ENCODE results near the gene CXCL3. TPM values are rescaled to one million over a fixed set of nuclear protein-coding genes. Genes with fewer than 3 reads are reported as not detected.
"Not testable (repeated sequence)": the region's sequence is repeated elsewhere in the genome, so short reads cannot be mapped to it uniquely, and the experiment has no call there.

CXCL3 gene
- 1.3 and 2.4 TPM in 2 replicates for total RNA-seq (2014; rRNA removed; shearing (Covaris generic))

DNA sequence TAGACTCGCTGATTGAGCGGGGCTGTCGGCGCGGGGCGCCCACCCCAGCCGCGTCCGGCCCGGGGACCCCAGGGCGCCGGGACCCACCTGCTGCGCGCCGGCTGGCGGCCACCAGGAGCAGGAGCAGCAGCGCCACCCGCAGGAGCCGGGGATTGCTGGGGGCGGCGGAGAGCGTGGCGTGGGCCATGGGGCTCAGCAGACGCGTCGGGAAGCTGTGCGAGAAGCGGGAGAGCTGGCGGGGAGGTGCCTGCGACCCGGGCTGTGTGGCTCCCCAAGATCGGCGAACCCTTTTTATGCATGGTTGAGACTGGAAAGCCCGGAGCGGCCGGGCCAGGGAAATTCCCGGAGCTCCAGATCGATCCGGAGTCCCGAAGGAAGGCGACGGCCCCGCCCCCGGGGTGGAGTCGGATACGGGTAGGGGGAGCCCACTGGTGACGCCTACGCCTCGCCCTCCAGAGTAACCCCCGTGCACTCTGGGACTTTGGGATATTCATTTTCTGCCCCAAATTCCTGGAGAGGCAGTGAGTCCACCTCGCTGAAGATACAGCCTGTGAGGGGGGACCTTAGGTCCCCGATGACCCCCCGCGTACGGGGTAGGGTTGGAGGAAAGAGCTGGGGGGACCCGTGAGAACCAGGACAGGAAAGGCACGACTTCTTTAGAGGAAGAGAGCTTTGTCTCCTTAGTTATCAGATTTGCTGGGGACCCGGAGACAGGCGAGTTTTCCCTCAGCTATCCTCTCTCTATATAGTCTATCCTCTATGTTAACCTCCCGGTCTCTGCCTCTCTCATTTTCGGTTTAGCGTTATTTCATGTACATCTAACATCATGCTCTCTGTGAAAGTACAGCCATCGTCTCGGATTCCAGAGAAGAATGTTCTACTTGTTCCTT lies at the start of gene CXCL3:
Gene CXCL3, minus strand, starts transcription at position 265 of the 890 bp plus-strand sequence. Its CDS starts 78 bp downstream, at position 187.
- H3K27ac ChIP-seq, result peak within 1 kb of the TSS; percentile 63
- no peaks in the 10 kb centered on the region for H3K27me3 ChIP-seq
- H3K4me1 ChIP-seq, result peaks cover 14% of the 10 kb centered on the region
- no peaks in the 10 kb centered on the region for H3K36me3 ChIP-seq
- no peaks in the 10 kb centered on the region for H3K9me3 ChIP-seq (replicated peaks)
- H3K4me3 ChIP-seq, result peak within 1 kb of the TSS; percentile 89
- DNase-seq, result peak; percentile 80 to 83

DNA sequence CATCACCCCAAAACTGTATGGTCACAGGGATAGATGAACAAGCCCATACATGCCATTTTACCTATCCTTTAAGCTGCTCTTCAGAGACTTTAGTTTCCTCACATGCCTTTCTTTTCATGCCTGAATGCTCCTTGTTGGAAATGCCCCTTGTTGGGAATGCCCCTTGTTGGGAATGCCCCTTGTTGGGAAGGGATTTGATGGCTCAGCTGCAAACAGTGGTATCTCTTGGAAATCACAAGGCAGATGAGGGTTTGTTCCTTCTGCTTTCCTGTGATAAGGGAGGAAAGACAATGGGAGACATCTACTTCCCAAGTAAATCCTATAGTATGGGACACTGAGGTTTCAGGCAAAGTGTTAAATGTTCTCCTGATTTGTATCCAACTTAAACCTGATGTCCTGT lies 49.0 kb upstream of the CXCL3 start:
- Histone ChIP-seq H3K27me3 (no peaks in the 10 kb centered on the region), H3K4me3 (no peak overlapping the region), H3K9me3 (replicated peaks) (no peaks in the 10 kb centered on the region), H3K36me3 (no peaks in the 10 kb centered on the region), H3K27ac (no peak overlapping the region), H3K4me1 (no peaks in the 10 kb centered on the region)
- no peak for DNase-seq

DNA sequence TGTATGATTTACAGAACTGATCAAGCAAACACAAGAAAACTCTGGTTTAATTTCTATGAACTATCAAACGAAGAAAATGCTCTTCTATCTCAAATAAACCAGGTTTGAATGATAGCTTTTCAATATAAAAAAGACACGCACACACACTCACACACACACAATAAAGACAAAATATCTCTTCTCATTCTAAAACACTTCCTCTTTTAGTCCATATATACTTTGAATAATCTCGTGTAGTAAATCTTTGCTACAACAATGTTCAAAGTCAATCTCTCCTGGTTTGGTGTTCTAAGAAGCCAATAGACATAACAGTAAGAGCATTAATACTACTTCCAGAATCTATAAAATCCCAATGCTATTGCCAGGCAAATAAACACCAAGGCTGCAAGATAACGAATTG lies 47.2 kb upstream of the CXCL3 start:
- Histone ChIP-seq H3K27ac (no peak overlapping the region), H3K36me3 (no peaks in the 10 kb centered on the region), H3K4me1 (no peaks in the 10 kb centered on the region), H3K9me3 (replicated peaks) (no peaks in the 10 kb centered on the region), H3K4me3 (no peak overlapping the region), H3K27me3 (no peaks in the 10 kb centered on the region)
- DNase-seq, result no peak

DNA sequence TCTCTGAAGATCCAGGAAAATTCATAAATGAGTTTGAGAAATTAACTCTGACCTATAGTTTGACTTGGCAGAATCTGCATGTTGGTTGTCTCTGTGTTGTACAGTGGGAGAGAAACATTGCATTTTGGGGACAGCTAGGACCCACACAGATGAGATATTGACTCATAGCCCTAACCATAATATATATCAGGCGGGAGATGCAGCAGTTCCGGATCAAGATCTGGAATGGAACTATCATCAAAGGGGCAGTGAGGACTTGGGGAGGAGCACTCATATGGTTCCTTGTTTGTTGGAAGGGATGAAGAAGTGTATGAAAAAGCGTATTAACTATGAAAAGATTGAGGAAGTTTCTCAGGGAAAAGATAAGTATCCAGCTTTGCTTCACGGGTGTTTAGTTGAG lies 46.5 kb upstream of the CXCL3 start:
- no peak overlapping the region for H3K4me3 ChIP-seq
- H3K9me3 ChIP-seq (replicated peaks), result no peaks in the 10 kb centered on the region
- H3K4me1 ChIP-seq, result no peaks in the 10 kb centered on the region
- H3K27me3 ChIP-seq, result no peaks in the 10 kb centered on the region
- H3K36me3 ChIP-seq, result no peaks in the 10 kb centered on the region
- no peak overlapping the region for H3K27ac ChIP-seq
- DNase-seq, result no peak

DNA sequence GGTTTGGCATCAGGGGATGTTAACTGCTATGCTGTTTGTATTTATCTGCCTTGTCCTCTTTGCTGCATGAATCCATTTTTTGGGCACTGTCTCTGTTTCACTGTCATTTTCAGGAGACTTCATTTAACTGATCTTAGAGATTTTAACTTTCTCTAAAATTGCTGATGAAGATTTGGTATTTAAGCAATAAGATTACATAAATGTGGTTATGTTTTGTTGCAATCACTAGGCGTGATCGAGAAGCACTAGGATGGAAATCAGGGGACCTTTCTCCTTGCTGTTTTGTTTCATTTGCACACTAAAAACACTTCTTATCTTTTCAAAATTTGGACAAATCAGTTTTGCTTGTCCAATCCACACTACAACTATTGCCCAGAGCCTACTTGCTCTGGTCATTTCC lies 45.1 kb upstream of the CXCL3 start:
- Histone ChIP-seq H3K9me3 (replicated peaks) (no peaks in the 10 kb centered on the region), H3K4me1 (no peaks in the 10 kb centered on the region), H3K4me3 (no peak overlapping the region), H3K36me3 (no peaks in the 10 kb centered on the region), H3K27me3 (no peaks in the 10 kb centered on the region), H3K27ac (no peak overlapping the region)
- DNase-seq, result no peak

DNA sequence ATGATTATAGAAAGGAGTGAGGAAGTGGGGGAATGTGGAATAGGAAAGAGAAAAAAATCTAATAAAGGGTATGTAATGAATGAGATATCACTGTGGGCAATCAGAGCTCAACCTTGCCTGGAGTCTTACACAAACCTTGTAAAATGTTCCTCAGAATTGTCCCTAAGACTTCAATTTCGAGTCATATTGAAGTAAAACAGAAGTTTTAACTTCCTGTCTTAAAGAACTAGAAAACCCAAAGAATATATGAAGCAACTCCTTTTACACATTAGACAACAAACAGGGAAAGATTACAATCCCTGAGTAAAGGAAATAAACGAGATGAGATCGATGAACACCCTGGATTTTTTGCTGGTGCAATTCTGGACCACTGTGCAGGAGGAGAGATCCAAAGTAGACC lies 42.5 kb upstream of the CXCL3 start:
- Histone ChIP-seq H3K27ac (no peak overlapping the region), H3K4me1 (no peaks in the 10 kb centered on the region), H3K36me3 (no peaks in the 10 kb centered on the region), H3K27me3 (no peaks in the 10 kb centered on the region; the same call in 1 of the 2 replicates), H3K9me3 (replicated peaks) (no peaks in the 10 kb centered on the region), H3K4me3 (no peak overlapping the region)
- DNase-seq, result no peak

DNA sequence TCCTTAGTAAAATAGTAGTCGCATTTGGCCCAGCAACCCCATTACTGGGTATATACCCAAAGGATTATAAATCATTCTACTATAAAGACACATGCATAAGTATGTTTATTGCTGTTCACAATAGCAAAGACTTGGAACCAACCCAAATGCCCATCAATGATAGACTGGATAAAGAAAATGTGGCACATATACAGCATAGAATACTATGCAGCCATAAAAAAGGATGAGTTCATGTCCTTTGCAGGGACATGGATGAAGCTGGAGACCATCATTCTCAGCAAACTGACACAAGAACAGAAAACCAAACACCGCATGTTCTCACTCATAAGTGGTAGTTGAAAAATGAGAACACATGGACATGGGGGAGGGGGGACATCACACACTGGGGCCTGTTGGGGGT lies 41.9 kb upstream of the CXCL3 start:
- H3K27ac ChIP-seq; H3K4me3 ChIP-seq; H3K36me3 ChIP-seq; H3K9me3 ChIP-seq (replicated peaks); H3K4me1 ChIP-seq; H3K27me3 ChIP-seq; DNase-seq: not testable (repeated sequence)

DNA sequence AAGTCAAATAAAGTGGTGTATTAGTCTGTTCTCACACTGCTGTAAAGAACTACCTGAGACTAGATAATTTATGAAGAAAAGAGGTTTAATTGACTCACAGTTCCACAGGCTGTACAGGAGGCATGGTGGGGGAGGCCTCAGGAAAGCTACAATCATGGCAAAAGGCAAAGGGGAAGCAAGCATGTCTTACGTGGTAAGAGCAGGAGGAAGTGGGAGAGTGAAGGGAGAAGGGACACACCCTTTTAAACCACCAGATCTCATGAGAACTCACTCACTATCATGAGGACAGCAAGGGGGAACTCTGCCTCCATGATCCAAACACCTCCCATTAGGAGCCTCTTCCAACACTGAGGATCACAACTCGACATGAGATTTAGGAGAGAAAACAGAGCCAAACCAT lies 40.5 kb upstream of the CXCL3 start:
- not testable (repeated sequence) for H3K27ac ChIP-seq; H3K4me3 ChIP-seq; DNase-seq; H3K4me1 ChIP-seq; H3K36me3 ChIP-seq; H3K9me3 ChIP-seq (replicated peaks); H3K27me3 ChIP-seq

DNA sequence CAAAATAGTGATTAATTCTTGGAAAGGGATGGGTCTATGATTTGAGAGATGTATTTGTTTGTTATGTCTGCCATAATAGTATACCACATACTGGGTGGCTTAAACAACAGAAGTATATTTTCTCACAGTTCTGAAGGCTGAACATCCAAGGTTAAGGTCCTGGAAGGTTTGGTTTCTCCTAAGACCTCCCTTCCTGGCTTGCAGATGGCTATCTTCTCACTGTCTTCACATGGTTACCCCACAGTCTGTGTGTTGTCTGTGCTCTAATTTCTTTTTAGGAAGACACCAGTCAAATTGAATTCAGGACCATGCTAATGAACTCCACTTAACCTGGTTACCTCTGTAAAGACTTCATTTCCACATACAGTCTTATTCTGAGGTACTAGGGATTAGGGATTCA lies 34.9 kb upstream of the CXCL3 start:
- Histone ChIP-seq H3K9me3 (replicated peaks) (no peaks in the 10 kb centered on the region), H3K27ac (no peak overlapping the region), H3K27me3 (no peaks in the 10 kb centered on the region; the same call in 1 of the 2 replicates), H3K4me1 (no peaks in the 10 kb centered on the region), H3K36me3 (no peaks in the 10 kb centered on the region), H3K4me3 (no peak overlapping the region)
- DNase-seq, result no peak

DNA sequence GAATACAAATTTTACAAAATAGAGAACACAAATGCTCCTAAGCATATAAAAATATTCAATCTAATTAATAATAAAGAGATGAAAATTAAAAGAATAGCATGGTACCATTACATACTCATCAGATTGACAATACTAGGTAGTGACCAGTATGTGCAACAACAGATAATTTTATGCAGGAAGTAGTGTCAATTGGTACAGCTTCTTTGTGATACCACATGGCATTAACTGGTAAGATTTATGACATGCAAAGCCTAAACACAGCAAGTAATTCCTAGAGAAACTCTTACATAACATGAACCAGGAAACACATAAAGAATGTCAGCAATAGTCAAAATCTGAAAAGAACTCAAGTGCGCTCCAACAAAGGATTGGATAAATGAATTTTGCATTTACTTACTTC lies 34.2 kb upstream of the CXCL3 start:
- H3K27me3 ChIP-seq, result no peaks in the 10 kb centered on the region
- DNase-seq, result no peak
- no peak overlapping the region for H3K27ac ChIP-seq
- H3K4me1 ChIP-seq, result no peaks in the 10 kb centered on the region
- no peak overlapping the region for H3K4me3 ChIP-seq
- H3K36me3 ChIP-seq, result no peaks in the 10 kb centered on the region
- no peaks in the 10 kb centered on the region for H3K9me3 ChIP-seq (replicated peaks)

DNA sequence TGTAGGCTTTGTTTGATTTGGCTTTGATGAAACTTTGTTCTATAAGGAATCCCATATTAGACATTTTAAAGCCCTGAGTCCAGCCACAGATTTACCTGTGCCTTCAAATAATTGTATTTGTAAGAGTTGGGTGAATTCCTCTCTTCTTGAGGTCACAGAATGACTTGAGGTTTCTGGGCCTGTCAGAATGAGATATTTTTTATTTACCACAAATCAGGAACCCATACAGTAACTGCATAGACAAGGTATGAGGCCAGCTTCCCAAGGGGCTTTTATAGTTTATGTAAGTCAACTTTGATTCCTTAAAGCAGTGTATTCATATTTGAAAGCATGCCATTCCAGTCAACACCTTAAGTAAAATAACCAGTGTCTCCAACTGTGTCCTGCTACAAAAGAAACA lies 29.1 kb upstream of the CXCL3 start:
- Histone ChIP-seq H3K36me3 (no peaks in the 10 kb centered on the region), H3K9me3 (replicated peaks) (no peaks in the 10 kb centered on the region), H3K27ac (no peak overlapping the region), H3K4me1 (no peaks in the 10 kb centered on the region), H3K4me3 (no peak overlapping the region), H3K27me3 (no peaks in the 10 kb centered on the region)
- DNase-seq, result no peak

DNA sequence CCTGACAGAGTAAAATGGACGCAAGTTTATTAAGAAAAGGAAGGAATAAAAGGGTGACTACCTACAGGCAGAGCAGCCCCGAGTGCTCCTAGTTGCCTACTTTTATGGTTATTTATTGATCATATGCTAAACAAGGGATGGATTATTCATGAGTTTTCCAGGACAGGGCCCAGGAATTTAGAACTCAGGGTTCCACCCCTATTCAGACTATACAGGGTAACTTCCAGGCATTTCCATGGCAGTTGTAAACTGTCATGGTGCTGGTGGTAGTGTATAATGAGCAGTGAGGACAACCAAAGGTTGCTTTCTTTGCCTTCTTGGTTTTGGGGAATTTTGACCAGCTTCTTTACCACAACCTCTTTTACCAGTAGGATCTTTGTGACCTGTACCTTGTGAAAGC lies 27.7 kb upstream of the CXCL3 start:
- Histone ChIP-seq H3K9me3 (replicated peaks) (no peaks in the 10 kb centered on the region), H3K27me3 (no peaks in the 10 kb centered on the region), H3K27ac (no peak overlapping the region), H3K4me1 (no peaks in the 10 kb centered on the region), H3K36me3 (no peaks in the 10 kb centered on the region), H3K4me3 (no peak overlapping the region)
- no peak for DNase-seq

DNA sequence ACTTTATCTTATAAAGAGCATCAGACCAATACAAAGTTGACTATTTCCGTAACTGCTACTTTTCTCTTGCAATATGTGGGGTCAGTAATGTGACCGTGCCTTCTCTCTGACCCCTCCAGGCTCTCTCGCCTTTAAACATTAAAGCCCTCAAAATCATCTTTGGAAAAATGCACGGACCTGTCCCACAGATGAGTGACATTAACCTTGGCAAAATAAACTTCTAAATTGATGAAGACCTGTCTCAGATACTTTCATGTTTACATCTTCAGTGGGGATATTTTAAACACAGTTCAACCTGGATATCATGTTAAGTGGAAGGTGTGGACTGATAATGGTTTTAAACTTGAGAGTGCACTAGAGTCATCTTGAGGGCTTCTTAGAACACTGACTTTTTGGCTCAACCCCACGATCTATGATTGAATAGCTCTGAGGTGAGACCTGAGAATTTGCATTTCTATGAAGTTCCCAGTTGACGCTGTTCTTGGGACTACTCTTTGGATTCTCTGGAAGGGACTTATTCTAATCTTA lies 26.7 kb upstream of the CXCL3 start:
- no peak overlapping the region for H3K4me3 ChIP-seq
- no peak overlapping the region for H3K27ac ChIP-seq
- H3K36me3 ChIP-seq, result no peaks in the 10 kb centered on the region
- H3K4me1 ChIP-seq, result no peaks in the 10 kb centered on the region
- no peaks in the 10 kb centered on the region for H3K27me3 ChIP-seq
- no peaks in the 10 kb centered on the region for H3K9me3 ChIP-seq (replicated peaks)
- DNase-seq, result no peak

DNA sequence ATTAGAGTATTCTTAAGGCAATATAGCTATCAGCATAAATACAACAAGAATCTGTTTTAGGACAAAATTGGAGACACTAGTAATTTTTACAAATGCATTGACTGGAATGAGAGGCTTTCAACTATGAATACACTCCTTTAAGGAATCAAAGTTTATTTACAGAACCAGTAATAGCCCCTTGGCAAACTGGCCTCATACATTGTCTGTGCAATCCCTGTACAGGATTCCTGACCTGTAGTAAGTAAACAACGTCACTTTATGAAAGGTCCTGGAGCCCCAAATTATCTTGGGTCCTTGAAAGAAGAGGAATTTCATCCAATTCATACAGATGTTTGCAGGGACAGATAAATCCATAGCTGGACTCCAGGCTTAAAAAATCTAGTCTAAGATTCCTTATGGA lies 25.4 kb upstream of the CXCL3 start:
- H3K27ac ChIP-seq, result no peak overlapping the region
- no peak overlapping the region for H3K4me3 ChIP-seq
- no peak for DNase-seq
- no peaks in the 10 kb centered on the region for H3K36me3 ChIP-seq
- H3K27me3 ChIP-seq, result no peaks in the 10 kb centered on the region
- H3K9me3 ChIP-seq (replicated peaks), result no peaks in the 10 kb centered on the region
- H3K4me1 ChIP-seq, result no peaks in the 10 kb centered on the region

DNA sequence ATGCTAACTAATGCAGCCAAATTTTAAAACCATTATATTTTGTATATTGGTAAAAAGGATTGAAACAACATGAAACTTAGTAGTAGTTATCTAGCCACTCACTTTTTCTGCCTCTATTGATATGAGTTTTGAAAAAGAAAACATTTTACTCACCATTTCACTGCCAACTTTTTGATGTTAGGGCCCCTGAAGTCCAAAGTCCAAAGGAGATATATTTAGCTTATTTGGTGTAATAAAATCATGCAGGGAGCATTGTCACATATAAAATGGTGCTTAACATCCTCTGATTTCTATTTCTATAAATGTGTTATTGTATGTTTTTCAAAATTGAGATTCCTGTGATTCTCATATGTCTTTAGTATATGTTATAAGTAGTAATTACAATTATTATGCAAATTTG lies 24.5 kb upstream of the CXCL3 start:
- H3K4me1 ChIP-seq, result no peaks in the 10 kb centered on the region
- H3K4me3 ChIP-seq, result no peak overlapping the region

DNA sequence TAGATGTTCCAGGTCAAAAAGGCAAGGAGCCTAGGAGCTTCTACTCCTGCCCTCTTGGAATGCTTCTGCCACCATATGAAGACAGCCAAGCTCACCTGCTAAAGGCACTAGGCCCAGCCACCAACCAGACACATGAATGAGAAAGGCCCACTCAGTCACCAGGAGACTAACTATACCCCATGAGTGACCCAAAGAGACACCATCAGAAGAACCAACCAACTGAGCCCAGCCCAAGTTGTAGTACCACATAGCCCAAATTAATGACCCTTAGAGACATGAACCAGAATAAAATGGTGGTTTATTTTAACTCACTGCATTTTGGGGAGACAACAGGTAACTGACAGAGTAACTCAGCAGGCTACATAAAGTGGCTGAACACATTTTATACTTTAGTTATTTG lies 22.9 kb upstream of the CXCL3 start:
- H3K36me3 ChIP-seq, result no peaks in the 10 kb centered on the region
- H3K27ac ChIP-seq, result no peak overlapping the region
- H3K4me3 ChIP-seq, result no peak overlapping the region
- no peaks in the 10 kb centered on the region for H3K9me3 ChIP-seq (replicated peaks)
- DNase-seq, result no peak
- H3K27me3 ChIP-seq, result no peaks in the 10 kb centered on the region
- H3K4me1 ChIP-seq, result 0 out of 2 replicates have a peak, but pooled peaks cover 4% of the 10 kb centered on the region

More for the DNA sequence above, 24.5 kb upstream of the CXCL3 start:
- no peaks in the 10 kb centered on the region for H3K27me3 ChIP-seq
- DNase-seq, result no peak
- no peak overlapping the region for H3K27ac ChIP-seq
- no peaks in the 10 kb centered on the region for H3K36me3 ChIP-seq
- no peaks in the 10 kb centered on the region for H3K9me3 ChIP-seq (replicated peaks)
